ENCODE data around the gene SPNS2.

SPNS2 gene

GRCh38 chr17:4498461-4499397 lies at the start of gene SPNS2:
Gene SPNS2 (plus strand): TSS chr17:4498881. CDS start chr17:4499048, 167 bp downstream.
- DNase-seq (ENCODE audit: low read depth in 2 of 3, low spot score in 2 of 3) = peak; percentile 16 to 31 (median 29)

GRCh38 chr17:4449736-4450135 lies 48.9 kb upstream of the SPNS2 start:
- no peak for DNase-seq (ENCODE audit: low read depth in 2 of 3, low spot score in 2 of 3)

- no peak for DNase-seq (ENCODE audit: low read depth in 2 of 3, low spot score in 2 of 3)
Observed at GRCh38 chr17:4450710-4451316, 47.9 kb upstream of the SPNS2 start.

- DNase-seq (ENCODE audit: low read depth in 2 of 3, low spot score in 2 of 3) = no peak
Observed at GRCh38 chr17:4453812-4454591, 44.7 kb upstream of the SPNS2 start.

GRCh38 chr17:4460661-4461060 lies 38.0 kb upstream of the SPNS2 start:
- no peak for DNase-seq (ENCODE audit: low read depth in 2 of 3, low spot score in 2 of 3)

GRCh38 chr17:4463818-4464476 lies 34.7 kb upstream of the SPNS2 start:
- no peak for DNase-seq (ENCODE audit: low read depth in 2 of 3, low spot score in 2 of 3)

- no peak for DNase-seq (ENCODE audit: low read depth in 2 of 3, low spot score in 2 of 3)
Observed at GRCh38 chr17:4465786-4466185, 32.9 kb upstream of the SPNS2 start.

GRCh38 chr17:4467287-4467686 lies 31.4 kb upstream of the SPNS2 start:
- DNase-seq (ENCODE audit: low read depth in 2 of 3, low spot score in 2 of 3) = no peak

GRCh38 chr17:4469552-4469951 lies 29.1 kb upstream of the SPNS2 start:
- no peak for DNase-seq (ENCODE audit: low read depth in 2 of 3, low spot score in 2 of 3)

- no peak for DNase-seq (ENCODE audit: low read depth in 2 of 3, low spot score in 2 of 3)
Observed at GRCh38 chr17:4472286-4472685, 26.4 kb upstream of the SPNS2 start.

- DNase-seq (ENCODE audit: low read depth in 2 of 3, low spot score in 2 of 3) = no peak
Observed at GRCh38 chr17:4474093-4474492, 24.6 kb upstream of the SPNS2 start.

- no peak for DNase-seq (ENCODE audit: low read depth in 2 of 3, low spot score in 2 of 3)
Observed at GRCh38 chr17:4475001-4475400, 23.7 kb upstream of the SPNS2 start.

- DNase-seq (ENCODE audit: low read depth in 2 of 3, low spot score in 2 of 3) = no peak
Observed at GRCh38 chr17:4475463-4475862, 23.2 kb upstream of the SPNS2 start.

- no peak for DNase-seq (ENCODE audit: low read depth in 2 of 3, low spot score in 2 of 3)
Observed at GRCh38 chr17:4476017-4476416, 22.7 kb upstream of the SPNS2 start.

- no peak for DNase-seq (ENCODE audit: low read depth in 2 of 3, low spot score in 2 of 3)
Observed at GRCh38 chr17:4476511-4477070, 22.1 kb upstream of the SPNS2 start.

GRCh38 chr17:4477255-4477791 lies 21.4 kb upstream of the SPNS2 start:
- no peak for DNase-seq (ENCODE audit: low read depth in 2 of 3, low spot score in 2 of 3)

GRCh38 chr17:4478318-4478830 lies 20.3 kb upstream of the SPNS2 start:
- no peak for DNase-seq (ENCODE audit: low read depth in 2 of 3, low spot score in 2 of 3)

GRCh38 chr17:4479340-4479981 lies 19.2 kb upstream of the SPNS2 start:
- DNase-seq (ENCODE audit: low read depth in 2 of 3, low spot score in 2 of 3) = no peak

- DNase-seq (ENCODE audit: low read depth in 2 of 3, low spot score in 2 of 3) = no peak
Observed at GRCh38 chr17:4479982-4480751, 18.5 kb upstream of the SPNS2 start.
